ENCODE measurements around the gene SULT1E1.

The SULT1E1 gene

GRCh38 chr4:69860052-69860451 is at the start of gene SULT1E1:
TSS of gene SULT1E1 (minus strand) at chr4:69860145. CDS start at chr4:69857644, 2,501 bp downstream.
- WGBS (ENCODE audit: insufficient coverage, insufficient read length): no CpG with 5 or more reads among the region's 1 CpG
- DNase-seq (ENCODE audit: low read depth, low spot score): no peak
- Histone ChIP-seq H3K27me3 (ENCODE audit: control insufficient read depth, insufficient read depth, low read length) (no peaks in the 10 kb centered on the region), H3K27ac (ENCODE audit: low read length) (no peak within 1 kb of the TSS), H3K36me3 (ENCODE audit: control insufficient read depth, insufficient read depth, low read length) (no peaks in the 10 kb centered on the region), H3K4me1 (ENCODE audit: control insufficient read depth, insufficient read depth, low read length) (no peaks in the 10 kb centered on the region), H3K9me3 (ENCODE audit: control insufficient read depth, insufficient read depth, low read length) (no peaks in the 10 kb centered on the region), H3K4me3 (ENCODE audit: low read length) (no peak within 1 kb of the TSS)

- no peak for DNase-seq (ENCODE audit: low read depth, low spot score)
- Histone ChIP-seq H3K4me3 (ENCODE audit: low read length) (no peak overlapping the region), H3K27ac (ENCODE audit: low read length) (no peak overlapping the region), H3K4me1 (ENCODE audit: control insufficient read depth, insufficient read depth, low read length) (no peaks in the 10 kb centered on the region), H3K36me3 (ENCODE audit: control insufficient read depth, insufficient read depth, low read length) (no peaks in the 10 kb centered on the region), H3K27me3 (ENCODE audit: control insufficient read depth, insufficient read depth, low read length) (no peaks in the 10 kb centered on the region), H3K9me3 (ENCODE audit: control insufficient read depth, insufficient read depth, low read length) (no peaks in the 10 kb centered on the region)
- no CpG with 5 or more reads among the region's 4 CpGs for WGBS (ENCODE audit: insufficient coverage, insufficient read length)
Observed at GRCh38 chr4:69909195-69909594, 49.2 kb upstream of the SULT1E1 start.

GRCh38 chr4:69907151-69907550 is 47.2 kb upstream of the SULT1E1 start:
- WGBS (ENCODE audit: insufficient coverage, insufficient read length): no CpG with 5 or more reads among the region's 1 CpG
- DNase-seq (ENCODE audit: low read depth, low spot score): no peak
- H3K4me3 ChIP-seq (ENCODE audit: low read length): no peak overlapping the region
- H3K27ac ChIP-seq (ENCODE audit: low read length): no peak overlapping the region
- H3K9me3 ChIP-seq (ENCODE audit: control insufficient read depth, insufficient read depth, low read length): no peaks in the 10 kb centered on the region
- H3K4me1 ChIP-seq (ENCODE audit: control insufficient read depth, insufficient read depth, low read length): no peaks in the 10 kb centered on the region
- no peaks in the 10 kb centered on the region for H3K27me3 ChIP-seq (ENCODE audit: control insufficient read depth, insufficient read depth, low read length)
- no peaks in the 10 kb centered on the region for H3K36me3 ChIP-seq (ENCODE audit: control insufficient read depth, insufficient read depth, low read length)

- no peaks in the 10 kb centered on the region for H3K4me1 ChIP-seq (ENCODE audit: control insufficient read depth, insufficient read depth, low read length)
- H3K4me3 ChIP-seq (ENCODE audit: low read length): no peak overlapping the region
- H3K9me3 ChIP-seq (ENCODE audit: control insufficient read depth, insufficient read depth, low read length): no peaks in the 10 kb centered on the region
- no peaks in the 10 kb centered on the region for H3K27me3 ChIP-seq (ENCODE audit: control insufficient read depth, insufficient read depth, low read length)
- DNase-seq (ENCODE audit: low read depth, low spot score): no peak
- H3K36me3 ChIP-seq (ENCODE audit: control insufficient read depth, insufficient read depth, low read length): no peaks in the 10 kb centered on the region
- H3K27ac ChIP-seq (ENCODE audit: low read length): no peak overlapping the region
Observed at GRCh38 chr4:69896530-69897116, 36.7 kb upstream of the SULT1E1 start.

GRCh38 chr4:69894721-69895120 is 34.8 kb upstream of the SULT1E1 start:
- Histone ChIP-seq H3K9me3 (ENCODE audit: control insufficient read depth, insufficient read depth, low read length) (no peaks in the 10 kb centered on the region), H3K36me3 (ENCODE audit: control insufficient read depth, insufficient read depth, low read length) (no peaks in the 10 kb centered on the region), H3K27ac (ENCODE audit: low read length) (no peak overlapping the region), H3K4me1 (ENCODE audit: control insufficient read depth, insufficient read depth, low read length) (no peaks in the 10 kb centered on the region), H3K27me3 (ENCODE audit: control insufficient read depth, insufficient read depth, low read length) (no peaks in the 10 kb centered on the region), H3K4me3 (ENCODE audit: low read length) (no peak overlapping the region)
- no CpG with 5 or more reads among the region's 3 CpGs for WGBS (ENCODE audit: insufficient coverage, insufficient read length)
- DNase-seq (ENCODE audit: low read depth, low spot score): no peak

GRCh38 chr4:69894186-69894585 is 34.2 kb upstream of the SULT1E1 start:
- no peak overlapping the region for H3K27ac ChIP-seq (ENCODE audit: low read length)
- H3K27me3 ChIP-seq (ENCODE audit: control insufficient read depth, insufficient read depth, low read length): no peaks in the 10 kb centered on the region
- no CpG with 5 or more reads among the region's 5 CpGs for WGBS (ENCODE audit: insufficient coverage, insufficient read length)
- H3K36me3 ChIP-seq (ENCODE audit: control insufficient read depth, insufficient read depth, low read length): no peaks in the 10 kb centered on the region
- no peaks in the 10 kb centered on the region for H3K9me3 ChIP-seq (ENCODE audit: control insufficient read depth, insufficient read depth, low read length)
- DNase-seq (ENCODE audit: low read depth, low spot score): no peak
- no peaks in the 10 kb centered on the region for H3K4me1 ChIP-seq (ENCODE audit: control insufficient read depth, insufficient read depth, low read length)
- H3K4me3 ChIP-seq (ENCODE audit: low read length): no peak overlapping the region

GRCh38 chr4:69888336-69888735 is 28.4 kb upstream of the SULT1E1 start:
- Histone ChIP-seq H3K9me3 (ENCODE audit: control insufficient read depth, insufficient read depth, low read length) (no peaks in the 10 kb centered on the region), H3K4me3 (ENCODE audit: low read length) (no peak overlapping the region), H3K27ac (ENCODE audit: low read length) (no peak overlapping the region), H3K36me3 (ENCODE audit: control insufficient read depth, insufficient read depth, low read length) (no peaks in the 10 kb centered on the region; the same call in 1 of the 2 replicates), H3K4me1 (ENCODE audit: control insufficient read depth, insufficient read depth, low read length) (no peaks in the 10 kb centered on the region), H3K27me3 (ENCODE audit: control insufficient read depth, insufficient read depth, low read length) (no peaks in the 10 kb centered on the region)
- no peak for DNase-seq (ENCODE audit: low read depth, low spot score)

GRCh38 chr4:69882150-69882549 is 22.2 kb upstream of the SULT1E1 start:
- no peak for DNase-seq (ENCODE audit: low read depth, low spot score)
- Histone ChIP-seq H3K4me1 (ENCODE audit: control insufficient read depth, insufficient read depth, low read length) (no peaks in the 10 kb centered on the region), H3K27ac (ENCODE audit: low read length) (no peak overlapping the region)

GRCh38 chr4:69881173-69881773 is 21.3 kb upstream of the SULT1E1 start:
- no peaks in the 10 kb centered on the region for H3K27me3 ChIP-seq (ENCODE audit: control insufficient read depth, insufficient read depth, low read length)
- H3K4me1 ChIP-seq (ENCODE audit: control insufficient read depth, insufficient read depth, low read length): no peaks in the 10 kb centered on the region
- H3K27ac ChIP-seq (ENCODE audit: low read length): no peak overlapping the region
- H3K4me3 ChIP-seq (ENCODE audit: low read length): no peak overlapping the region
- H3K9me3 ChIP-seq (ENCODE audit: control insufficient read depth, insufficient read depth, low read length): no peaks in the 10 kb centered on the region
- no peak for DNase-seq (ENCODE audit: low read depth, low spot score)
- H3K36me3 ChIP-seq (ENCODE audit: control insufficient read depth, insufficient read depth, low read length): no peaks in the 10 kb centered on the region; the same call in 1 of the 2 replicates

More at GRCh38 chr4:69882150-69882549, 22.2 kb upstream of the SULT1E1 start:
- H3K27me3 ChIP-seq (ENCODE audit: control insufficient read depth, insufficient read depth, low read length): no peaks in the 10 kb centered on the region
- H3K4me3 ChIP-seq (ENCODE audit: low read length): no peak overlapping the region
- no peaks in the 10 kb centered on the region; the same call in 1 of the 2 replicates for H3K36me3 ChIP-seq (ENCODE audit: control insufficient read depth, insufficient read depth, low read length)
- no peaks in the 10 kb centered on the region for H3K9me3 ChIP-seq (ENCODE audit: control insufficient read depth, insufficient read depth, low read length)

GRCh38 chr4:69878250-69878649 is 18.3 kb upstream of the SULT1E1 start:
- no peak for DNase-seq (ENCODE audit: low read depth, low spot score)
- H3K36me3 ChIP-seq (ENCODE audit: control insufficient read depth, insufficient read depth, low read length): no peaks in the 10 kb centered on the region; the same call in 1 of the 2 replicates
- WGBS (ENCODE audit: insufficient coverage, insufficient read length): no CpG with 5 or more reads among the region's 2 CpGs
- H3K4me3 ChIP-seq (ENCODE audit: low read length): no peak overlapping the region
- no peak overlapping the region for H3K27ac ChIP-seq (ENCODE audit: low read length)
- no peaks in the 10 kb centered on the region for H3K27me3 ChIP-seq (ENCODE audit: control insufficient read depth, insufficient read depth, low read length)
- H3K9me3 ChIP-seq (ENCODE audit: control insufficient read depth, insufficient read depth, low read length): no peaks in the 10 kb centered on the region
- no peaks in the 10 kb centered on the region for H3K4me1 ChIP-seq (ENCODE audit: control insufficient read depth, insufficient read depth, low read length)

GRCh38 chr4:69877453-69877852 is 17.5 kb upstream of the SULT1E1 start:
- no peaks in the 10 kb centered on the region for H3K9me3 ChIP-seq (ENCODE audit: control insufficient read depth, insufficient read depth, low read length)
- no peaks in the 10 kb centered on the region for H3K27me3 ChIP-seq (ENCODE audit: control insufficient read depth, insufficient read depth, low read length)
- H3K27ac ChIP-seq (ENCODE audit: low read length): no peak overlapping the region
- H3K4me3 ChIP-seq (ENCODE audit: low read length): no peak overlapping the region
- no peaks in the 10 kb centered on the region for H3K36me3 ChIP-seq (ENCODE audit: control insufficient read depth, insufficient read depth, low read length)
- H3K4me1 ChIP-seq (ENCODE audit: control insufficient read depth, insufficient read depth, low read length): no peaks in the 10 kb centered on the region
- no CpG with 5 or more reads among the region's 2 CpGs for WGBS (ENCODE audit: insufficient coverage, insufficient read length)
- DNase-seq (ENCODE audit: low read depth, low spot score): no peak

All from iPS DF 6.9 (cell line).